ELR (cell line): ENCODE results near the gene SDR39U1.
A peak's percentile ranks its signal among the peaks of the same experiment; 100 is the strongest.

Source experiments
- DNase-seq: peaks from one replicate; pipeline ENCODE4 v3.0.0-alpha.2; 2015; ENCODE audit warnings: low read depth

The SDR39U1 gene

DNA sequence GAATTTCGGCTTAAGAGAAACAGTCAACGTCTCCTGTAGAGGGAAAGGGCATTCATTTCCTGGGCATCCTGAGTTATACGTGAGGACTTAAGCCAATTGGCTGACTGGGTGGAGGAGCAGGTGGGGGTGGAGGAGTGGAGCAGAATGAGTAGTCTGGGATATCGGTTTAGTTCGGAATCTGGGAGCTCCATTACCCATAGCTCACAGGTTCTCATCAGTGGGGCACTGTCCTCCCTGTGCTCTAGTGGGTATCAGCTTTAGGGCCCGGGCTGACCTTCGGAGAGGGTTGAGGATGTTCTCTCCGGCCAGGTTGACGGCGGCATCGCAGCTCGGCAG lies 704 bp downstream of the SDR39U1 start:
- peak; percentile 68 for DNase-seq

DNA sequence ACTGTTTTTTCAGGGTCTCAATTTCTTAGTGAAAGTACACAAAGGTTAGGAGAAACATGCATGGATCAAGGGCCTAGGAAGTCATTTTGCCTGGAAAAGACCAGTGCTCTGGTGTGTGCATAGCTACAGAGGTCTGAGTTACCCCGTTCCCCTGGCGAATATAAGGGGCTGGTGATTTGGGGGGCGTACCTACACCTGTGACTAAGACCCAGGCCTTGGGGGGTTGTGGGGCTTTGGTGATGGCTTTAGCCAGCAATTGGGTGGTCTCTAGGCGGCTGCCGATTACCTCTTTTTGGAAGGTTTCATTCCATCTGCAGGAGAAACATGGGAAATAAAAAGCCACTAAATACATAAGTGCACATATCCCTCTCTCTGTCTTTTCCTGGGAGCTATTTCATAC lies 1.1 kb downstream of the SDR39U1 start:
- DNase-seq = no peak

DNA sequence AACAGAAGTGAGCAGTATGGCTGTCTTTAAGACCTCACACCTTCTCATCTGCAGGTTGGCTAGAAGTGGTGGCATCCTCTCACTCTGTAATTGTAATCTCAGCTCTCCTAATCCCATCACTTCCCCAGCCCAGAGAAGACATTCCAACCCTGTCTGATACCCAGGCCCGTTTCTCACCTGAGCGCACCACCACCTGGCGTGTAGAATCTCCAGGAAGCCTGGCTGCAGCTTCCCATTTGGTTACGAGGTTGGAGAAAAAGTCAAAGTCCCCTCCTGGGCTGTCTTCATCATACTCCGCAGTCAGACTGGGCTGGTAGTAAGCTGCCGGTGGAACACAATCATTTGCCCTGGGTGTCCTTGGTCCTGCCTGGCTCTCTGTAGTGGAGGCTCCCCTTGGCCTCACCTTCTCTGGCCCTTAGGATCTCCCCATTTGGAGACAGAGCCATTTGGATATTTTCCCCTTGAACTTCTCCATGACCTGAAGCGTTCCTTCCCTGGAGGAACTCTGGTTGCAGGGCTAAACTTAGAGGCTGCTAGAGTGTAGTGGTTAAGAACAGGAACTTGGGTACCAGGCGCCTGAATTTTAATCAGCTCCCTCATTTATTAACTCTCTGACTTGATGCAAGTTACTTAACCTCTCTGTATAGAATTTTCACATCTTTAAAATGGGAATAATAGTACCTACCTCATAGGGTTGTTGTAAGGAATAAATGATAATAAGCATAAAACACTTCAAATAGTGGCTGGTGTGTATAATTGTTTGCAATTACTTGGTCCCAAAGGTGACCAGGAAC lies 1.8 kb downstream of the SDR39U1 start:
- no peak for DNase-seq

DNA sequence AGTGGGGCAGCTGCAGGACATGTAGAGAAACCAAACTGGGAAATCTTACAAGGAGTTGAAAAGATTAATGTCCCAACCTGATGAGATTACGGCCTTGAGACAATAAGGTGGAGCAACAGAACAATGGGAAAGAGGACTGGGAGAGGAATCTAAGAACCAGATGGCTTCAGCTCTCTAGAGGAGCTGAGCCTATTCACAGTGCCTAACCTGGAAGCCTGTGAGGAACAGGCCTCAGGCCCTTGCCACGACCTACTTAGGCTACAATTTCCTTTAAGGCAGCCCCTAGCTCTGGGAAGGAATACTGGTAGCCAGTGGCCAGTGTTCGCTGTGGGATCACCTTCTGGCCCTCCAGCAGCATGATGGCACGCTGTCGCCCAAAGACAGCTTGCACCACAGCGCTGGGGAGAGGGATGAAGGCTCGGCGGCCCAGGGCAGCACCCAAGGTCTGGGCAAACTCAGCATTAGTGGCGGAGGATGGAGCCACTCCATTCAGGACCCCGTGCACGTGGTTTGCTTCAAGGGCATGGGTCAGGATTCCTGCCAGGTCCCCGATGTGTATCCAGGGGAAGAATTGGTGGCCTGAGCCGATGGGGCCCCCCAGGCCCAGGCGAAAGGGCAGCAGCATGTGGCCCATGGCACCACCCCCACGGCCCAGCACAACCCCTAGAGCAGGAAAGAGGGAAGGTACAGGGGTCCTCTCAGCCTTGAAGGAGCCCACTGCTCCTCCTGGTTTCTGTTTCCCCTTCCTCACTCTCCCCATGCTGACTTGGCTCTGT lies 2.6 kb downstream of the SDR39U1 start:
- DNase-seq = no peak

DNA sequence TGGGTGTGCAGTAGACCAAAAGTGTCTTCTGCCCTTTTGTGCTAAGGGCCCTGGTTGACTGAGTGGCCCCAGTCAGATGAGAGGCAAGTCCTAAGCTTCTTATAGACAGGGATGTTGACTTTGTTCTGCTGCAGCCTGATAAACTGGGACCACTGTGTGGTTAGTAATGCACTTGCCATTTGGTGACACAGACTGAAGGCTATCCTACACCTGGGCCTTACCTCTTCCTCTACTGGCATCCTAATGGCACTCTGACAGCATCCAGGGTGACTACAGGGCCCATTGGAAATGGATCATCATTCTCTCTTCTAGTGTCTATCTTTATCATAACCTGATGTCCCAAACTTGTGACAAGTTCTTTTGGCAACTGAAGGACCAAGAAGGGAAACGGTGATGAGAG lies 3.3 kb downstream of the SDR39U1 start:
- DNase-seq = no peak

DNA sequence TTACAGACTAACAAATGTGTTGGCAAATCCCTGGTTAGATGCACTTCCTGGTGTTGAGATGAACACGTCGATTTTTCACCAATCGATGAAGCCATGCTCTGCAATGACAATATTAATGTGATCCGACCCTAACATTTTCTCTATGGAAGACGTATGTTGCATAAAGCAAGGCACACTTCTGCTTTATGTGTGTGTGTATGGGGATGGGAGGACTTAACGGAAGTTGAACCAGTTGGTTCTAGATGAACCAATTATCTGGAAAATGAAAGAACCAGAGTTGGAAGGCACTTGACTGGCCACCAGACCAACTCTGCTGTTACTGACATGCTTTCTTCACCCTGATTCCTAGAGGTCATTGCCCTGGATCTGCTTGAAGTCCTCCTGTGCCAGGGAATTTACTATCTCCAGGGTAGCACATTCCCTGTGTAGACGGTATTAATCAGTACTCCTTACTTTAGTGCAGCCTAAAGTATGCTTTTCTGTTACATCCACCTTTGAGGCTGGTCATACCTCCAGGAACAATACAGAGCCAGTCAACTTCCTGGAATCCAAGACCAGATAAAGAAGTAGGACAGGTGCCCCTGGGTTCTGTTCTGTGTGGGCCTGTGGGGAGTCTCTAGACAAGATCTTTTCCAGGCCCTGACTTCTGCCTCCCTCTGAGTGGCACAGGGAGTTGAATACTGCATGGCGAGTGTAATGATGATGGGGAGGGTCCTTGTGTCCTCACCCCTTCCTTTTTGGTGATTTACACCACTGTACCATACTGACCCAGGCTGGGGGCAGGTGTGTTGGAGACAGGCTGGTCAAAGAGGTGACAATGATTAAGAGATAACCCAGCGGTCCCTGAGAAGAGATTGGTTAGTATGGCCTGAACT lies 4.1 kb downstream of the SDR39U1 start:
- DNase-seq = no peak

DNA sequence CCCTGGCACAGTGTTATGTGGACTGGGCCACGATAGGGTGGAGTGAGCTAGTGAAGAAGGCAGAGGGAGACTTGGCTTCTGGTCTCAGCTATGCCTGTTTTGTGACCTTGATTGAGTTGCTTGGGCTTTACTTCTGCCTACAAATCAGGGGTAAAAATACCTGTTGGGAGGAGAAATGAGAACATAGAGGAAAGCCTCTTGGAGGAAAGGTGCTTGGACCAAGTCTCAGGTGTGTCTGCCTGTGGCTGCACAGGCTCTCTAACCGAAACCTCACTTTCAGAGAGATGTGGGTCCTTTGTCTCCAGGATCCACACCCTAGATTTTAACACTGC lies 4.9 kb downstream of the SDR39U1 start:
- no peak for DNase-seq

DNA sequence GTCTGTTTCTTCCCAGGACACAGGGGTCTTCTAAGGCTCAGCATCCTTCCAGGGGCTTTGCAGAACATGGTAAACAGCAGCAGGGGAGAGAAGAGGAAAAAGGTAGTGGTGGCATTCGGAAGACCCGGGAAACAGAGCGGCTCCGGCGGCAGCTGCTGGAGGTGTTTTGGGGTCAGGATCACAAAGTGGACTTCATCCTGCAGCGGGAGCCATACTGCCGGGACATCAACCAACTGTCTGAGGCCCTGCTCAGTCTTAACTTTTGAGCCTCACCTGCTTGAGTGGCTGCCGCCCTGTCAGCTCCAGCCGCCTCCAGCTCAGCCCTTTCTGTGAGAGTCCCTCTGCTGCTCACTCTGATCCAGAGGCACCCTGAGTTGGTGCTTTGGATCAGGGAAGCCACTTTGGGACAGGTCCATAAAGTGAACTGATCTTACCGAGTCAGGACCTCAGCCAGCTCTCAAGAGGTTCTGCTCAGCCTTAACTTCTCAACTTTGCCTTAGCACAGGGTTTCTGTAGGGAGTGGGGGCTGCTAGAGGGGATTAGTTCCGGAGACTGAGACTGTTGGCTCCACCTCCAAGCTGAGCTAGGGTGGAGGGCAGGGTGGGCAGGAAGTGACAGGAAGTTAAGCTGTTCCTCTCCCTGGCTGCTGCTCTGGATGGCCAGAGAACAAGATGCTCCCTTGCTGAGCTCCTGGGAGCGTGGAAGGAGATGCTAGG lies 5.4 kb downstream of the SDR39U1 start:
- no peak for DNase-seq

DNA sequence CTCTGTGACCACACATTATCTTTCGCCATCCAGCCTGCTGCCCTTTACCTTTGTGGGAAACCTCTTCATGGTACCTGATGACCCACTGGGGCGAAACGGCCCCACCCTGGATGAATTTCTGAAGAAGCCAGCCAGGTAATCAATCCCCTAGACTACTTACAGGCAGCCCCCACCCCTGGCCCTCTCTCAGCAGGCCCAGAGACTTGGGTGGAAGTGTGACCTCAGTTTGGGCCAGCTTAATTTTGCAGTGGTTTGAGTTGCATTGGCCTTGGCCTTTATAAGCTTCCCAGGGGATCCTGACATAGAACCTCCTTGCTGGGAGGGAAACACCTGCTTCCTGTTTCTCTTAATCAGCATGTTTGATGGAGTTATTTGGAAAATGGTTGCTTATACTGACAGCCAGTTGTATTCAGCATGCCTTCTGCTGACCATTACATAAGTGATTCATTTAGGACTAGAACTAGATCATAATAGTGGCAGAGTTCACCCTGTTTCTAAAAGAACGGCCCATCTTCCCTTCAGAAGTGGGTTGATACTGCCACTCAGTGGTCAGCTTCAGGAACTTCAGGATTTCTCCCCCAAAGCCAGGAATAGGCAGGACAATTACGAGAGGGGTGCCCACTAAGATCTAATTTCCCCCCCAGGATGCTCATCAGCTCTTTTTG lies 6.1 kb downstream of the SDR39U1 start:
- DNase-seq = peak; percentile 82

DNA sequence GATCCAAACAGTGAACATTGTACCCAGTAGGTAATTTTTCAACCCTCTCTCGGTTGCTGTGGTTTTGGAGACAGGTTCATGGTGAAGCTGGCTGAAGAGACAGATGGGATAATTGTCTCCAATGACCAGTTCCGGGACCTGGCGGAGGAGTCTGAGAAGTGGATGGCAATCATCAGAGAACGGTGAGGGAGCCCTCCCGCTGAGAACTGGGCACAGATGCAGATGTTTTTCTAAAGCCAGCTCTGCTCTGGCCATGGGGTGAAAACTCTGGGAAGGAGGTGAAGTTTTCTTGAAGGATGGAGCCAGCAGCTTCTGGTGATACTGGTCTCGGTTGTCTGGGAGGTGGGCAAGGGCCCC lies 6.6 kb downstream of the SDR39U1 start:
- DNase-seq = no peak

DNA sequence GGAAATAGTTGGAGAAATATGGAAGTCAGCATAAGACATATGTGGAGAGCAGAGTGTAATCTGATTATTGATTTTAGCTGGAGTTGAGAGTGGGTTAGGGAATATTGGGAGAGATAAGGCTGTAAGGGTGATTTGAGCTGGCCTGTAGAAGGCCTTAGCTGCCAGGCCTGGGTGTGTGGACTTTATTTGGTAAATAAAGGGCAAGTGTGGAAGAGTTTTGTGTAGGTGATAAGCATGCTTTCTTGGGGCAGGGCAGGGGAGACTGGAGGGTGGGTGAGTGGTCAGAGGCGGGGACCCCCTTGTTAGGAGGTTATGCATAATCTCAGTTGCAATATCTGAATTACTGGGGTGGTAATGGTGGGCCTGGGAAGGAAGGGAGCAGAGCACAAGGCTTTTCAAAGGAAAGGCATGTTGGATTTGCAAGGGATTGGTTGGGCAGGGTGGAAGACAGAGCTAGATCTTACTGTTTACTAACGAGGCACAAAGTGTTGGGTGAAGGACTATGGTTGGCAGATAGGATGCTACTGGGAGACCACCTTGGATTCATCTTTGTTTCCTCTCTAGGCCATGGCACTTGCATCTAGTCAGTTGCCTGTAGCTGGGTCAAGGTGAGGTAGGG lies 7.3 kb downstream of the SDR39U1 start:
- no peak for DNase-seq

DNA sequence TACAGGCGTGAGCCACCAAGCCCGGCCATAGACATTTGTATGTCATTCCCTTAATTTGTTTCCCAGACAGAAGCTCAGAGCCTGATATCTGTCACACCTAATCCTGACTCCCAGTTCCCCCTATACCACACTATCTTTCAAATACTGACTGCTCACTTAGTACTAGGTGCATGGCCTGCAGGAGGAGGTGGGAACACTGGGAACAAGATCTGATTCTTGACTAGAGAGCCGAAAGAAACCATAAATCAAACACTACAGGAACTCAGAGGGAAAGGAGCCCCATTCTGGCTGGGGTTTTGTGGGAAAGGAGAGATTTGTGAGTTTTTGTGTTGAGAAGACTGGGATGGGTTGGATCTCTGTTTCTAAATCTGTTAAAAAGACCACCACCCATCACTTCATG lies 7.9 kb downstream of the SDR39U1 start:
- no peak for DNase-seq

DNA sequence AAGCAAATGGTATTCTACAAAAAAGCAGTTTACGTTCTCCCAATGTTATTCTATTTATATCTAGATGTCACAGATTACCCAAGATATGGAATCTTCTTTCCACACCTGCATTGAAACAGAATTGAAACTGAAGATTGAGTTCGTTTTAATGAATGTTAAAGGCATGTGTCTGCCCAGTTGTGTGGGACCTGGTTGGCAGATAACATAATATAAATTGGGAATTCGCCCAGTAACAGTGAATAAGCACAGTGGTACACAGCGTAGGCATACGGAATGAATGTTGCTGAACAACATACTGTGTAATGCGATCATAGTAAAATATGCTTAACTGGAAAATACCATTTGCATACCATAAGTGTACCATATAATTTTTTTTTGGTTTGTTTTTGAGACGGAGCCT lies 8.5 kb downstream of the SDR39U1 start:
- no peak for DNase-seq

DNA sequence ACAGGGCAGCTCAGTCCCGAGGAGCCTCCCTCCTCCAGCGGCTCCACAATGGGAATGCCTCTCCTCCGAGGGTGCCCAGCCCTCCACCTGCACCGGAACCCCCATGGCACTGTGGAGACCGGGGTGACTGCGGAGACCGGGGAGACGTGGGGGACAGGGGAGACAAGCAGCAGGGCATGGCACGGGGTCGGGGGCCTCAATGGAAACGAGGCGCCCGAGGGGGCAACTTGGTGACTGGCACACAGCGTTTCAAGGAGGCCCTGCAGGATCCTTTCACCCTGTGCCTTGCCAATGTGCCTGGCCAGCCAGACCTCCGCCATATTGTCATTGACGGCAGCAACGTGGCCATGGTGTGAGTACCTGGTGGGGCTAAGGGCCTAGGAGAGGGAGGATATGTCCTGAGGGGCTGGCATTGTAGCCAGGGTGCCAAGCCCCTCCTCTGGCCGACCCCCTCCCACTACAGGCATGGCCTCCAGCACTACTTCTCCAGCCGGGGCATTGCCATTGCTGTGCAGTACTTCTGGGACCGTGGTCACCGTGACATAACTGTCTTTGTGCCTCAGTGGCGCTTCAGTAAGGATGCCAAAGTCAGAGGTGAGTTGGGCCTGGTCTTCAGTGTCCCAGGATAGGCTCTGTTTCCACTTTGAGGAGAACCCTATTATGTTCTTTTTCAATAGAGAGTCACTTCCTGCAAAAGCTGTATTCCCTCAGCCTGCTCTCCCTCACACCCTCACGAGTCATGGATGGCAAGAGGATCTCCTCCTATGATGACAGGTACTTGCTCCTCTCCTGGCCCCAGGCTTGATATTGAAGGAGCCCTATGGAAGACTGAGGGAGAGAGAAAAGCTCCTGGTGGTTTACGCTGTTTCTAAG lies 10.1 kb downstream of the SDR39U1 start:
- DNase-seq = peak; percentile 20

DNA sequence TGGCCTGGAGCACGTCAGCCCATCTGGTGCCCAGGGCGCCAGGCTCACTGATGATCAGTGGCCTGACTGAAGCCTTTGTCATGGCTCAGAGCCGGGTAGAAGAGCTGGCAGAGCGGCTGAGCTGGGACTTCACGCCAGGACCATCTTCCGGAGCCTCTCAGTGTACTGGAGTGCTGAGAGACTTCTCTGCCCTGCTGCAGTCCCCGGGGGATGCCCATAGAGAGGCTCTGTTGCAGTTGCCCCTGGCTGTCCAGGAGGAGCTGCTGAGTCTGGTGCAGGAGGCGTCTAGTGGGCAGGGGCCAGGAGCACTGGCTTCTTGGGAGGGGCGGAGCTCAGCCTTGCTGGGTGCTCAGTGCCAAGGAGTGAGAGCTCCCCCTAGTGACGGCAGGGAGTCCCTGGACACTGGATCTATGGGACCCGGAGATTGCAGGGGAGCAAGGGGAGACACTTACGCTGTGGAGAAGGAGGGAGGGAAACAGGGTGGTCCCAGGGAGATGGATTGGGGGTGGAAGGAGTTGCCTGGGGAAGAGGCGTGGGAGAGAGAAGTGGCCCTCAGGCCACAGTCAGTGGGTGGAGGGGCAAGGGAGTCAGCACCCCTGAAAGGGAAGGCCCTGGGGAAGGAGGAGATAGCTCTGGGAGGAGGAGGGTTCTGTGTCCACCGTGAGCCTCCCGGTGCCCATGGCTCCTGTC lies 10.9 kb downstream of the SDR39U1 start:
- DNase-seq = peak; percentile 93

DNA sequence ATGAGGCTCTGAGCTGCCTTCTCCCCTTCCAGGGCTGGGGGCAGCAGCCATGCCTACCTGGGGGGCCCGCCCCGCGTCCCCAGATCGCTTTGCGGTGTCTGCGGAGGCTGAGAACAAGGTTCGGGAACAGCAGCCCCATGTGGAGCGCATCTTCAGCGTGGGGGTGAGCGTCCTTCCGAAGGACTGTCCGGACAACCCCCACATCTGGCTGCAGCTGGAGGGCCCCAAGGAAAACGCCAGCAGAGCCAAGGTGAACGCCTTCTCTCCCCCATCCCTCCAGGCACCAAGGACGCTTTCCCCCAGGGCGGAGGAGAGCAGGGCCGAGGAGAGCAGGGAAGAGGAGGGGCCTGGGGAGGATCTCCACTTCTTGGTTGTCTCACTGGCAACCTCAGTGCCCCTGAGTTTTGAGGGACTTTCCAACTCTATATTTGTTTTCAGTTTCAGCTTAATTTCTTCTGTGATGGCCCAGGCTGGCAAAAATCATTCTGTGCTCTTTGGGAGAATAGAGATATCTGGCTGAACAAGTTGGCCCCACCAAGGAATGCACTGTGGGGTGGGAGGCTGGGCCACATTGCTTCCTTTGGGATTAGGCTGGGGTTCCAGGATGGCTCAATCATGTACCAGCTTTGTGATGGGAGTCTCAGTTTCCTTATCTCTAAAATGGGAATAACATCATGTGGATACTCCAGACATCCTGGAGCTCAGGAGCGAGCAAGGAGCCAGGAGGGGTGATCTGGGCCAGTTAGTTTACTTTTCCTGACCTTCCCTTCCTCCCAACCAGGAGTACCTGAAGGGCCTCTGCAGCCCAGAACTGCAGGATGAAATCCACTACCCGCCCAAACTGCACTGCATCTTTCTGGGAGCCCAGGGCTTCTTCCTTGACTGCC lies 11.7 kb downstream of the SDR39U1 start:
- DNase-seq = peak; percentile 60

DNA sequence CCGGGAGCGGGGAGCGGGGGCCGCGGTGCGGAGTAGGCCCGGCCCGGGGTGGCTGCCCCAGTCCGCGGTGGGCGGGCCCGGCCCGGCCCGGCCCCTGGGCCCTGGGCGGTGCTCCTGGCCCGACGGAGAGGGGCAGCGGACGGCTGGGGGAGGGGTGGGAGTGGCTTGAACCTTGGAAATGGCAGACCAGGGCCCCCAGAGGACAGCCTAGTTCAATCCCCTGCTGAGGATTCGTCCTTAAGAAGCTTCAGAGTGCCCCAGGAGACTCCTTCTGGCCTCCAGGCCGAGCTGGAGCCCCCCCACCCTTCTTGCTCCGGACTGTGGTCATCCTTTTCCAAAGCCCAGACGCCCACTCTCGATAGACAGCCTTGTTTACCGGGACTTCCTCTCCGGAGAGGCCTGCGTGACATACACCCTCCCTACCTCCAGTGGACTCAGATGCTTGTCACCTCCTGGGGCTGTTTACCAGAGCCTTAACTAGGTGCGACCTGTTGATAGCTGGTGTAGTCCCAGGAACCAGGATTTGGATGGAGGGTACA lies 12.4 kb downstream of the SDR39U1 start:
- peak; percentile 76 for DNase-seq

DNA sequence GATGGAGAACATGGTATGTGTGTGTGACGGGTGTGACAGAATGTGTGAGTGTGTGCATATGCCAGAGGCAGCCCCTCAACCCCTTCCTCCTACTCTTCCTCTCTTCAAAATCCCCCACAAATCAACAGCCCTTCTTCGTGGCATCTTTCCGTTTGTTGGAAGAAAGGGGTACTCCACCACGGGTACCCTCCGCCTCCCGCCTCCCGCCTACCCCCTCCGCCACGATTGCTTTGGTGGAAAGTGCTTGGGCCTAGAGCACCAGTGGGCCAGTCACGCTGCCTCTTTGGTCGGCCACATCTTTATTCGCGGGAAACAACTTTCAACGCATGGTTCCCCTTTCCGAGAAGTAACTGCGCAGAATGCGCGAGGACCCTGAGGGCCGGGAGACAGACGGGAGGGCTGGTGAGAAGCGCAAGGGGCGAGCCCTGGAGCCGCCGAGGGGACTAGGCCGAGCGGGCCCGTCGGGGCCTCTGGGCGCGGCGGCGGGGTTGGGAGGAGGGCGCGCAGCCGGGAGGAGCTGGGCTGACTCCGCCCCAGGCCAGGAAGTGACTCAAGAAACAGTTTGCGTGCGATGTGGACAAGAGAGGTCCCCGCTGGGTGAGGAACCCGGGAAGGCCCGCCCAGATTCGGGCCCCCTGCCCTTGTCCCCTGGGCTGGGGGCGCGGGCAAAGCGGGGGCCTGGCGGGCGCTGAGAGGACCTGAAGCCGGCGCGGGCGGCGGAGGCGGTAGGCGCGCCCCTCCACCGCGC lies 13.0 kb downstream of the SDR39U1 start, which contains the start of the genes CBLN3 and KHNYN:
TSS of gene CBLN3 (minus strand) at position 274 of the 748 bp plus-strand sequence. CDS start 614 bp downstream, outside the sequence.
TSS of gene KHNYN (plus strand) at position 560 of the 748 bp plus-strand sequence. CDS start 777 bp downstream, outside the sequence.
- peak; percentile 95 for DNase-seq
